ENCODE measurements around the gene AGK. TPM values are rescaled to one million over a fixed set of nuclear protein-coding genes. Genes with fewer than 3 reads are reported as not detected.

The AGK gene
- total RNA-seq, 1 experiment from 2014 or later = 32.2 TPM

DNA sequence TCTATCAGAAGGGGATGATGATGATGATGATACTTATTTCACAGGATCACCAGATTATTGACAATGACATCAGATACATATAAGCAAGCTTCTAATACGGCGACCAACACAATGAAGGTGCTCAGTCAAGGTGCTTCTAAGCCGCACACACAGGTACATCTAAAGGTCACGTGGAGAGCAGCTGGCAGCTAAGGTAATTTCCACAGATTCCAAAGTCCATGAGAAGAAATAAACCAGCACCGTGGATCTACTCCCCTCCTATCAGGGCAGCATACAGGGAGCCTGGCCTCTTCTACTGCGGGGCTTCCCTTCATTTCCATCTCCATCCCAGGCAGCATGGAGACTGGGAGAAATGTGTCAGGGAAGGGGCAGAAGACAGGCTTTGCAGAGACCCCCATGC is 113.2 kb downstream of the AGK start:
- DNase-seq (ENCODE audit: low spot score) (no peak), ATAC-seq (no peak)
- ChIA-PET CTCF (interaction anchor here (1.4 kb wide), 1 partner anchor 10 kb away, joined by 3 read pairs; no protein-coding TSS in a partner anchor), POLR2A (no interaction called here)
- H3K27ac Mint-ChIP-seq = no peak overlapping the region; the same call in 1 of the 2 replicates
- H3K27me3 Mint-ChIP-seq (ENCODE audit: low read depth) = no peaks in the 10 kb centered on the region
- no peaks in the 10 kb centered on the region for H3K4me1 Mint-ChIP-seq
- H3K36me3 Mint-ChIP-seq = peaks cover 35% of the 10 kb centered on the region
- TF ChIP-seq ATF6 (CRISPR knock-in tag; IDR thresholded peaks at IDR 0.05) (no peak), EMX1 (CRISPR knock-in tag; IDR thresholded peaks at IDR 0.05) (no peak), CTCF (IDR thresholded peaks at IDR 0.05) (no peak), STAT6 (CRISPR knock-in tag; conservative IDR thresholded peaks at IDR 0.05; ENCODE audit: low read depth) (no peak), FOXK1 (CRISPR knock-in tag; IDR thresholded peaks at IDR 0.05) (no peak), GRHL2 (CRISPR knock-in tag; IDR thresholded peaks at IDR 0.05; ENCODE audit: insufficient replicate concordance, severe bottlenecking) (no peak), NFYB (CRISPR knock-in tag; conservative IDR thresholded peaks at IDR 0.05; ENCODE audit: low read depth) (no peak), ZNF423 (CRISPR knock-in tag; IDR thresholded peaks at IDR 0.05) (no peak), NR3C1 (CRISPR knock-in tag; conservative IDR thresholded peaks at IDR 0.05; ENCODE audit: low read depth) (no peak), RORB (CRISPR knock-in tag; IDR thresholded peaks at IDR 0.05) (no peak), ZNF317 (CRISPR knock-in tag; IDR thresholded peaks at IDR 0.05; ENCODE audit: borderline replicate concordance, low read depth) (no peak), ELF4 (CRISPR knock-in tag; IDR thresholded peaks at IDR 0.05; ENCODE audit: low read depth) (no peak), USF1 (CRISPR knock-in tag; IDR thresholded peaks at IDR 0.05) (no peak), NR1H2 (CRISPR knock-in tag; IDR thresholded peaks at IDR 0.05) (no peak), JUN (CRISPR knock-in tag; IDR thresholded peaks at IDR 0.05) (no peak), ZNF263 (CRISPR knock-in tag; IDR thresholded peaks at IDR 0.05; ENCODE audit: low read depth) (no peak)
- TF ChIP-seq, protein P1, sequence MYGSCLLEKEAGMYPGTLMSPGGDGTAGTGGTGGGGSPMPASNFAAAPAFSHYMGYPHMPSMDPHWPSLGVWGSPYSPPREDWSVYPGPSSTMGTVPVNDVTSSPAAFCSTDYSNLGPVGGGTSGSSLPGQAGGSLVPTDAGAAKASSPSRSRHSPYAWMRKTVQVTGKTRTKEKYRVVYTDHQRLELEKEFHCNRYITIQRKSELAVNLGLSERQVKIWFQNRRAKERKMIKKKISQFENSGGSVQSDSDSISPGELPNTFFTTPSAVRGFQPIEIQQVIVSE (CRISPR knock-in tag; IDR thresholded peaks at IDR 0.05; ENCODE audit: borderline replicate concordance) = no peak
- TF ChIP-seq, protein P2, sequence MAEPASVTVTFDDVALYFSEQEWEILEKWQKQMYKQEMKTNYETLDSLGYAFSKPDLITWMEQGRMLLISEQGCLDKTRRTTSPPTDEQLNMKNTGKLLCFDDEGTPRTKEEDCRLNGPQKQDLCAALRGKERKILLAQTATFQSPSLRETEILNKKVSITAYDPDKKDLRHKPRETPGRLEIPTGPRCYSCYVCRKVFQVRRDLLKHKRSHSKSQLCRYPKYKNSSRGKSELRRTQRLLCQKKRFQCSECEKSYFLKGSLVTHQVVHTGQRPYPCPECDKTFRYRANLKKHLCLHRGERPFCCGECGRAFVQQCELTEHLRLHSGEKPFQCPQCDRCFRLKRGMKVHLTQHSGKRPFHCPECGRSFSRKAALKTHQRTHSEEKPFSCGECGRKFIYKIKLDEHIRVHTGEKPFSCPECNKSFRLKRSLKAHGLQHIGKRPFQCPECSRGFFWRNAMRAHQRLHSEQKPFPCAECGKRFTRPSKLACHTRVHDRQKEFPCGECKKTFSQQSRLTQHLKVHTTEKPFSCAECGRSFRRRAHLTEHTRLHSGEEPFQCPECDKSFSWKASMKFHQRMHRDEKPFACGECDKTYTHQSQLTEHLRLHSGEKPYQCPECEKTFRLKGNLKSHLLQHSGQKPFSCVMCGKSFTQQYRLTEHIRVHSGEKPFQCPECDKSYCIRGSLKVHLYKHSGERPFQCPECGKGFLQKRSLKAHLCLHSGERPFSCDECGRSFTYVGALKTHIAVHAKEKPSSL (CRISPR knock-in tag; conservative IDR thresholded peaks at IDR 0.05) = no peak
- H3K9me3 Mint-ChIP-seq = no peaks in the 10 kb centered on the region
- no peak overlapping the region for H3K4me3 Mint-ChIP-seq
